Tibial nerve (tissue), 4 donors: ENCODE data around the gene ZSWIM8.
"Not testable (repeated sequence)": the region's sequence is repeated elsewhere in the genome, so short reads cannot be mapped to it uniquely, and the experiment has no call there.

Experiments
- CTCF ChIP-seq, 5 experiments: fragments of 200-600 bp in 3 of 5; fragments of 450-650 bp in 2 of 5; sonication (generic) in 3 of 5; IDR thresholded peaks; one replicate each; pipeline ENCODE4 v1.5.1; 2016 to 2019; ENCODE audit warnings: antibody characterized with exemption in 5 of 5, mild to moderate bottlenecking in 3 of 5, moderate library complexity in 2 of 5
- EP300 ChIP-seq, 2 donors: sonication (generic); formaldehyde crosslinking; IDR thresholded peaks; one replicate each; pipeline ENCODE4 v1.6.1; 2017; ENCODE audit warnings: antibody characterized with exemption in 2 of 2, mild to moderate bottlenecking in 1 of 2
- POLR2A ChIP-seq, 2 donors: fragments of 450-650 bp; IDR thresholded peaks; one replicate each; pipeline ENCODE4 v1.6.1; 2017; ENCODE audit warnings: antibody characterized with exemption in 2 of 2, mild to moderate bottlenecking in 2 of 2, moderate library complexity in 2 of 2

DNA sequence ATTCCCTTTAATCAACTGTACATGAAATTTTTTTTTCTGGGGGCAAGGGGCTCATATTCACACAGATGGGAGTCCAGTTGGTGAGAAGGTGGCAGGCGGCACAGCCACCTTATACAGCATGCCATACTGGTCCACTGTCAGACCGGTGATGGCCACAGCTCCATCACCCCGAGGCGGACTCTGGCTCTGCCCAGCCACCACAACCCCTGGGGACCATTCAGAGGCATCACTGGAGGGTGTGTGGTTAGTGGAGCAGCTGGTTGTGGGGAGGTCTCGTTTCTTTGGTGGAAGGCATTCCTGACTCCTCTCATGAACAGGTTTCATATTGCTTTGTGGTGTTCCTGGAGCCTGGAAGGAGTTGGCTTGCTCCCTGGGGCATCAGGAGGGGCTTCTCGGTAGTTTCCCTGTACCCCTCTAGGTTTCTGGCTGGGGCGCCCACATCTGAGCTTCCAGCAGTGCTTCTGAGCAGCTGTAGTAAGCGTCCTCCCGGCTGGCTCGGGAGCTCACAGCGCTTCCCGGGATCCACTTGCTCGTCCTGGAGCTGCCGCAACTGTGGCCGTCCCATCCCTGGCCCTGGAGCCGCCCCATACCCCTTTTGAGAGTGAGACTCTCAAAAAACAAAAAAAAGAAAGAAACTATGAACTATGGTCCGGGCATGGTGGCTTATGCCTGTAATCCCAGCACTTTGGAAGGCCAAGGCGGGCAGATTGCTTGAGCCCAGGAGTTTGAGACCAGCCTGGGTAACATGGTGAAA, 44.7 kb upstream of the ZSWIM8 start:
- TF ChIP-seq POLR2A, CTCF, EP300 (IDR thresholded peaks at IDR 0.05): not testable (repeated sequence)
